Glutamatergic neuron (in vitro differentiated cells): ENCODE results near the gene MAN2B1. TPM values are rescaled to one million over a fixed set of nuclear protein-coding genes. Genes with fewer than 3 reads are reported as not detected.
"Not testable (repeated sequence)": the region's sequence is repeated elsewhere in the genome, so short reads cannot be mapped to it uniquely, and the experiment has no call there.

Experiments used
- DNase-seq: peaks from one replicate; pipeline ENCODE4 v3.0.0; 2022
- H3K27ac Mint-ChIP-seq: one replicate; pipeline ENCODE4 v1.8.0; 2020; ENCODE audit warnings: mild to moderate bottlenecking, mixed read lengths, inconsistent platforms; ENCODE audit not compliant: unreplicated experiment
- H3K27me3 Mint-ChIP-seq: one replicate; pipeline ENCODE4 v1.8.0; 2020; ENCODE audit warnings: mild to moderate bottlenecking, moderate library complexity, mixed read lengths, inconsistent platforms; ENCODE audit not compliant: unreplicated experiment
- H3K36me3 Mint-ChIP-seq: one replicate; pipeline ENCODE4 v1.8.0; 2020; ENCODE audit warnings: mild to moderate bottlenecking, mixed read lengths, inconsistent platforms; ENCODE audit not compliant: unreplicated experiment
- H3K4me1 Mint-ChIP-seq: one replicate; pipeline ENCODE4 v1.8.0; 2020; ENCODE audit warnings: mild to moderate bottlenecking, low read depth, mixed read lengths, inconsistent platforms; ENCODE audit not compliant: unreplicated experiment
- H3K4me3 Mint-ChIP-seq: one replicate; pipeline ENCODE4 v1.8.0; 2020; ENCODE audit warnings: mild to moderate bottlenecking, mixed read lengths, inconsistent platforms; ENCODE audit not compliant: unreplicated experiment
- H3K9me3 Mint-ChIP-seq: one replicate; pipeline ENCODE4 v1.8.0; 2020; ENCODE audit warnings: mild to moderate bottlenecking, moderate library complexity, mixed read lengths, inconsistent platforms; ENCODE audit not compliant: unreplicated experiment
- CTCF ChIP-seq: fragments of 200-600 bp; sonication (generic); IDR thresholded peaks from one replicate; pipeline ENCODE4 v1.5.0; 2021; ENCODE audit not compliant: partially characterized antibody, unreplicated experiment
- total RNA-seq: library from RNA; stranded (reverse); fragmentation: NEBNext Ultra II Directional; extraction: Animal tissue kit (Norgen Biotek cat#: 25700); gene quantifications from one replicate; pipeline ENCODE4 v1.2.1, GENCODE V29; 2021; ENCODE audit not compliant: unreplicated experiment

MAN2B1 gene
- total RNA-seq, 1 donor from 2014 or later: 72.2 TPM

- Mint-ChIP-seq H3K27ac (peak overlapping the region; percentile 93), H3K4me3 (peak overlapping the region; percentile 68), H3K36me3 (no peaks in the 10 kb centered on the region)
These were observed 36.5 kb upstream of the MAN2B1 start for GRCh38 chr19:12703046-12703445.

GRCh38 chr19:12701596-12702282 is 35.2 kb upstream of the MAN2B1 start:
- DNase-seq: no peak
- Mint-ChIP-seq H3K9me3 (peaks cover 11% of the 10 kb centered on the region), H3K4me3 (no peak overlapping the region), H3K27me3 (no peaks in the 10 kb centered on the region), H3K27ac (peak overlapping the region; percentile 59), H3K4me1 (peaks cover 4% of the 10 kb centered on the region), H3K36me3 (no peaks in the 10 kb centered on the region)
- no peak for TF ChIP-seq CTCF

More at GRCh38 chr19:12703046-12703445, 36.5 kb upstream of the MAN2B1 start:
- peak; percentile 78 for DNase-seq
- Mint-ChIP-seq H3K4me1 (peaks cover 4% of the 10 kb centered on the region), H3K27me3 (no peaks in the 10 kb centered on the region), H3K9me3 (peaks cover 10% of the 10 kb centered on the region)
- TF ChIP-seq CTCF: no peak

GRCh38 chr19:12698138-12698537 is 31.6 kb upstream of the MAN2B1 start:
- Mint-ChIP-seq H3K27me3 (peaks cover 2% of the 10 kb centered on the region), H3K9me3 (peaks cover 10% of the 10 kb centered on the region), H3K4me3 (peak overlapping the region; percentile 66), H3K4me1 (peaks cover 3% of the 10 kb centered on the region), H3K27ac (no peak overlapping the region), H3K36me3 (no peaks in the 10 kb centered on the region)
- no peak for DNase-seq
- no peak for TF ChIP-seq CTCF

- DNase-seq, H3K36me3 Mint-ChIP-seq, H3K27me3 Mint-ChIP-seq, H3K9me3 Mint-ChIP-seq, H3K4me1 Mint-ChIP-seq, H3K4me3 Mint-ChIP-seq, H3K27ac Mint-ChIP-seq: not testable (repeated sequence)
These were observed 30.9 kb upstream of the MAN2B1 start for GRCh38 chr19:12697425-12697824.

GRCh38 chr19:12696366-12697335 is 30.1 kb upstream of the MAN2B1 start, which contains the start of gene FBXW9:
Gene FBXW9, minus strand, starts transcription at chr19:12696631. Its CDS starts 50 bp downstream, at chr19:12696581.
- no peak for TF ChIP-seq CTCF
- no peaks in the 10 kb centered on the region for H3K4me1 Mint-ChIP-seq
- no peaks in the 10 kb centered on the region for H3K36me3 Mint-ChIP-seq
- peaks cover 2% of the 10 kb centered on the region for H3K27me3 Mint-ChIP-seq
- peak within 1 kb of the TSS; percentile 90 for H3K4me3 Mint-ChIP-seq
- peak within 1 kb of the TSS; percentile 88 for H3K27ac Mint-ChIP-seq
- peak; percentile 98 for DNase-seq
- peaks cover 7% of the 10 kb centered on the region for H3K9me3 Mint-ChIP-seq
